ENCODE results near the gene ITGB8. TPM values are rescaled to one million over a fixed set of nuclear protein-coding genes. Genes with fewer than 3 reads are reported as not detected.

The ITGB8 gene
- total RNA-seq, 1 experiment from 2014 or later = 2.4 TPM

GRCh38 chr7:20352573-20353306, 22.0 kb downstream of the ITGB8 start:
- DNase-seq (ENCODE audit: low read depth, low spot score) = peak; percentile 82
- Histone ChIP-seq H3K4me3 (replicated peaks in 1 of 2; ENCODE audit: low read depth in 1 of 2, low read length in 2 of 2) (peak overlapping the region in 1 of 2 experiments; percentile 39; a peak in 2 of 4 replicates), H3K27ac (ENCODE audit: low read depth, low read length) (peak overlapping the region; percentile 65), H3K4me2 (ENCODE audit: low read length) (peak overlapping the region; percentile 69), H3K9me3 (ENCODE audit: control insufficient read depth in 1 of 2, insufficient read depth in 1 of 2, low read depth in 1 of 2, low read length in 2 of 2) (no peaks in the 10 kb centered on the region), H3K9me2 (ENCODE audit: insufficient read depth) (no peaks in the 10 kb centered on the region), H3K79me2 (ENCODE audit: insufficient read depth, low read length) (no peaks in the 10 kb centered on the region), H2AFZ (ENCODE audit: low read depth, low read length, poor library complexity, severe bottlenecking) (peak overlapping the region; percentile 90), H4K20me1 (ENCODE audit: insufficient read depth) (no peaks in the 10 kb centered on the region), H3K4me1 (ENCODE audit: control insufficient read depth in 1 of 2, insufficient read depth in 2 of 2, low read length in 2 of 2) (peaks cover 28 to 33% of the 10 kb centered on the region in 2 experiments), H3K27me3 (ENCODE audit: insufficient read depth, low read length) (no peaks in the 10 kb centered on the region), H3K9ac (ENCODE audit: low read length) (peak overlapping the region; percentile 34), H3K36me3 (ENCODE audit: control insufficient read depth in 1 of 2, insufficient read depth in 2 of 2, low read length in 2 of 2) (no peaks in the 10 kb centered on the region)
- ATAC-seq = peak; percentile 93
- CTCF ChIA-PET = no interaction called here
- POLR2A ChIA-PET = no interaction called here
- TSS peak; percentile 36 for BruUV-seq (replicated peaks)
- peak; percentile 60 for TF ChIP-seq FOSL1 (IDR thresholded peaks at IDR 0.05; ENCODE audit: low read depth)
- peak; percentile 64; the same call in 1 of the 2 replicates for TF ChIP-seq SRF (IDR thresholded peaks at IDR 0.05; ENCODE audit: low read depth)
- TF ChIP-seq SP1 (IDR thresholded peaks at IDR 0.05; ENCODE audit: low read depth) = peak; percentile 67
- peak; percentile 56; the same call in 1 of the 2 replicates for TF ChIP-seq JUND (IDR thresholded peaks at IDR 0.05)
- TF ChIP-seq REST (IDR thresholded peaks at IDR 0.05; ENCODE audit: low read depth) = no peak
- TF ChIP-seq CEBPB (IDR thresholded peaks at IDR 0.05; ENCODE audit: low read depth) = 0 out of 2 replicates have a peak, but pooled peaks have one; percentile 70
- TF ChIP-seq CBX3 (IDR thresholded peaks at IDR 0.05; ENCODE audit: low read depth) = peak; percentile 58; the same call in 1 of the 2 replicates
- TF ChIP-seq POLR2AphosphoS5 (IDR thresholded peaks at IDR 0.05; ENCODE audit: low read depth, low read length) = no peak
- peak; percentile 14; the same call in 1 of the 2 replicates for TF ChIP-seq SIN3A (IDR thresholded peaks at IDR 0.05; ENCODE audit: low read depth)
- no peak for TF ChIP-seq EZH2phosphoT487 (IDR thresholded peaks at IDR 0.05; ENCODE audit: borderline replicate concordance)
- no peak for TF ChIP-seq TCF7L2 (IDR thresholded peaks at IDR 0.05; ENCODE audit: borderline replicate concordance, extremely low read depth, insufficient read depth, insufficient read length)
- RAD21 ChIA-PET (ENCODE audit: low non-redundant PET in 1 of 2, low total read pairs in 2 of 2, uncharacterized antibody in 2 of 2, unreplicated experiment in 2 of 2) = no interaction called here
- intact Hi-C loops (cut with micrococcal nuclease) = loop anchor here (5.0 kb wide), 1 partner anchor 135 kb away; the partner anchor contains the start of gene MACC1
